GM10266 (cell line): ENCODE results near the gene TROAP.

Experiments
- DNase-seq: peaks from one replicate; pipeline ENCODE4 v3.0.0; 2012; ENCODE audit errors: extremely low spot score
- TF ChIP-seq, protein P1 (sequence below): IDR thresholded peaks from 2 replicates; pipeline ENCODE4 v1.5.1; 2012; ENCODE audit warnings: mild to moderate bottlenecking, low read depth; ENCODE audit not compliant: control insufficient read depth, insufficient read depth; ENCODE audit errors: missing control alignments

TROAP gene

GRCh38 chr12:49325606-49326005 is 2.6 kb downstream of the TROAP start:
- TF ChIP-seq, protein P1, sequence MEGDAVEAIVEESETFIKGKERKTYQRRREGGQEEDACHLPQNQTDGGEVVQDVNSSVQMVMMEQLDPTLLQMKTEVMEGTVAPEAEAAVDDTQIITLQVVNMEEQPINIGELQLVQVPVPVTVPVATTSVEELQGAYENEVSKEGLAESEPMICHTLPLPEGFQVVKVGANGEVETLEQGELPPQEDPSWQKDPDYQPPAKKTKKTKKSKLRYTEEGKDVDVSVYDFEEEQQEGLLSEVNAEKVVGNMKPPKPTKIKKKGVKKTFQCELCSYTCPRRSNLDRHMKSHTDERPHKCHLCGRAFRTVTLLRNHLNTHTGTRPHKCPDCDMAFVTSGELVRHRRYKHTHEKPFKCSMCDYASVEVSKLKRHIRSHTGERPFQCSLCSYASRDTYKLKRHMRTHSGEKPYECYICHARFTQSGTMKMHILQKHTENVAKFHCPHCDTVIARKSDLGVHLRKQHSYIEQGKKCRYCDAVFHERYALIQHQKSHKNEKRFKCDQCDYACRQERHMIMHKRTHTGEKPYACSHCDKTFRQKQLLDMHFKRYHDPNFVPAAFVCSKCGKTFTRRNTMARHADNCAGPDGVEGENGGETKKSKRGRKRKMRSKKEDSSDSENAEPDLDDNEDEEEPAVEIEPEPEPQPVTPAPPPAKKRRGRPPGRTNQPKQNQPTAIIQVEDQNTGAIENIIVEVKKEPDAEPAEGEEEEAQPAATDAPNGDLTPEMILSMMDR = no peak
- DNase-seq = no peak

GRCh38 chr12:49327368-49327767 is 4.3 kb downstream of the TROAP start:
- no peak for DNase-seq
- TF ChIP-seq, protein P1 = no peak

- no peak for DNase-seq
- TF ChIP-seq, protein P1 = no peak
Measured at GRCh38 chr12:49327887-49328286, 4.8 kb downstream of the TROAP start.

DNA sequence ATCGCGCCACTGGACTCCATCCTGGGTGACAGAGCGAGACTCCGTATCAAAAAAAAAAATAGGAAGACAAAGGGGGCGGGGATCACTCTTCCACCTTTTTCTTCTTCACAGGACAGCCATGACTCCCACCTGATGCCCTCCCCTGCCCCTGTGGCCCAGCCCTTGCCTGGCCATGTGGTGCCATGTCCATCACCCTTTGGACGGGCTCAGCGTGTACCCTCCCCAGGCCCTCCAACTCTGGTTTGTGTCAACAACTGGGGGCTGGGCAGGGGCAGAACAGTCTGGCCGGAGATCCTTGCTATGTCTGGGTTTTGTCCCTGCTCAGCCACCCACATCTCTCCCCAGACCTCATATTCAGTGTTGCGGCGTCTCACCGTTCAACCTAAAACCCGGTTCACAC is 5.8 kb downstream of the TROAP start:
- TF ChIP-seq, protein P1 = no peak
- no peak for DNase-seq

- DNase-seq = no peak
- TF ChIP-seq, protein P1 = no peak
Measured at GRCh38 chr12:49330032-49330619, 7.1 kb downstream of the TROAP start.

GRCh38 chr12:49330631-49331379 is 7.8 kb downstream of the TROAP start:
- DNase-seq = no peak
- TF ChIP-seq, protein P1 = no peak
